C4-2B (cell line): ENCODE measurements around the gene TGFB1.

Experiments
- H3K27ac ChIP-seq: fragments of 450-650 bp; 2 replicates; pipeline ENCODE4 v1.5.1; 2017
- CTCF ChIP-seq: fragments of 450-650 bp; conservative IDR thresholded peaks from 2 replicates; pipeline ENCODE4 v1.5.1; 2017; ENCODE audit warnings: mild to moderate bottlenecking
- ZFX ChIP-seq: fragments of 450-650 bp; IDR thresholded peaks from 2 replicates; pipeline ENCODE4 v1.6.1; 2017

Gene TGFB1

DNA sequence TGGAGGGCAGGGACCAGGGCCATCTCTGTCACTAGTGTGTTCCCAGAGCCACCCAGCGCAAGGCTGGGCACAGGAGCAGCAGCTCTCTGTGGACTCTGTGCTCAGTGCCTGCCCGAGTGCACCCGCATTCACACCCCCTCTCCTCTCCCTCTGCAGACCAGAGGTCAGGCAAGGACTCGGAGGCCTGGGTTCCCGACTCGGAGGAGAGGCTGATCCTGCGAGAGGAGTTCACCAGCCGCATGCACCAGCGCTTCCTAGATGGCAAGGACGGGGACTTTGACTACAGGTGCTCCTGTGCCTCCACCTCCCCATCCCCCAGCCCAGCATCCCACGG is 33.6 kb downstream of the TGFB1 start:
- no peak overlapping the region for H3K27ac ChIP-seq
- no peak for TF ChIP-seq CTCF
- TF ChIP-seq ZFX: no peak

DNA sequence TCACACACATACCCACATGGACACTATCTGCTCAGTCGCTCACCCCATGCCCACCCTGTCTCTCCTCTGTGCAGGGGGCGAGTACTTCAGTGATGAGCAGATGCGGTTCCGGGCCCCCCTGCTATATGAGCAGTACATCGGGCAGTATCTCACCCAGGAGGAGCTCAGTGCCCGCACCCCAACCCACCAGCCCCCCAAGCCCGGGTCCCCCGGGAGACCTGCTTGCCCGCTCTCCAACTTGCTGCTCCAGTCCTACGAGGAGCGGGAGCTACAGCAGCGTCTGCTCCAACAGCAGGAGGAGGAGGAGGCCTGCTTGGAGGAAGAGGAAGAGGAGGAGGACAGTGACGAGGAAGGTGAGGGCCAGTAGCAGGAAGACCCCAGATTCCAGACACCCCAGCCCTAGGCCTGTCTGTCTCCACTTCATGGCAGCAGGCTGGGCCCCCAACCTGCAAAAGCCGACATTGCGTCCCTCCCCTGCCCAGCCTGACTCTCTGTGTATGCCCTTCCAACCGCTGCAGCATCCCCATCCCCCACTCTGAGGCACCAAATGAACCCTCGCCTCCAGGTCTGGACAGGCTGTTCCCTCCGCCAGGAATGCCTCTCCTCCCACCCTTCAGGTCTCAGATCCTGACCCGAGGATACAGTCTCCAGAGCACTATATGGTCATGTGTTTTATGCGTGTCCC is 34.1 kb downstream of the TGFB1 start:
- no peak overlapping the region for H3K27ac ChIP-seq
- TF ChIP-seq ZFX (no peak), CTCF (no peak)

GRCh38 chr19:41318696-41319499 is 34.8 kb downstream of the TGFB1 start:
- H3K27ac ChIP-seq: no peak overlapping the region
- no peak for TF ChIP-seq CTCF
- TF ChIP-seq ZFX: no peak

DNA sequence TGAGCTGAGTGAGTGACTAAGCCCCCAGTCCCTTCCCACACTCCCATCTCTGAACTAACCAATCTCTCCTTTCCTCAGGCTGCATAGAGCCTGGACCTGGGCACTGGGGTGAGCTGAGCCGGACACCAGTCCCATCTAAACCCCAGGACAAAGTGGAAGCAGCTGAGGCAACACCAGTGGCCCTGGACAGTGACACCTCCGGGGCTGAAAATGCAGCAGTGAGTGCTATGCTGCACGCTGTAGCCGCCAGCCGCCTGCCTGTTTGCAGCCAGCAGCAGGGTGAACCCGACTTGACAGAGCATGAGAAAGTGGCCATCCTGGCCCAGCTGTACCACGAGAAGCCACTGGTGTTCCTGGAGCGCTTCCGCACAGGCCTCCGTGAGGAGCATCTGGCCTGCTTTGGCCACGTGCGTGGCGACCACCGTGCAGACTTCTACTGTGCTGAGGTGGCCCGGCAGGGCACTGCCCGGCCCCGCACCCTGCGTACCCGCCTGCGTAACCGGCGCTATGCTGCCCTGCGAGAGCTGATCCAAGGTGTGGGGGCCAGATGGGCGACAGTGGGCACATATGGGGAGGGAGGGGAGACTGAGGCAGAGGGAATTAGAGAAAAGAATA is 37.3 kb downstream of the TGFB1 start:
- H3K27ac ChIP-seq: no peak overlapping the region
- no peak for TF ChIP-seq ZFX
- no peak for TF ChIP-seq CTCF

DNA sequence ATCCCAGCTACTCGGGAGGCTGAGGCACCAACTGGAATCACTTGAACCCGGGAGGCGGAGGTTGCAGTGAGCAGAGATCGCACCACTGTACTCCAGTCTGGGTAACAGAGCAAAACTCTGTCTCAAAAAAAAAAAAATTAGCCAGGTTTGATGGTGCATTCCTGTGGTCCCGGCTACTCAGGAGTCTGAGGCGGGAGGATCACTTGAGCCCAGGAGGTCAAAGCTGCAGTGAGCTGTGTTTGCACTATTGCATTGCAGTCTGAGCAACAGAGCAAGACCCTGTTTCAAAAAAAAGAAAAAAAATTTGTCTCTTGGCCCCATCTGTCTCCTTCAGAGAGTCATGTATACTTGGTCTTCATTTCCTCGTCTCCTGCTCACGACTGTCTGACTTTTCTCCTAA is 42.1 kb downstream of the TGFB1 start:
- H3K27ac ChIP-seq: peak overlapping the region; percentile 87; the same call in 1 of the 2 replicates
- TF ChIP-seq ZFX: no peak

DNA sequence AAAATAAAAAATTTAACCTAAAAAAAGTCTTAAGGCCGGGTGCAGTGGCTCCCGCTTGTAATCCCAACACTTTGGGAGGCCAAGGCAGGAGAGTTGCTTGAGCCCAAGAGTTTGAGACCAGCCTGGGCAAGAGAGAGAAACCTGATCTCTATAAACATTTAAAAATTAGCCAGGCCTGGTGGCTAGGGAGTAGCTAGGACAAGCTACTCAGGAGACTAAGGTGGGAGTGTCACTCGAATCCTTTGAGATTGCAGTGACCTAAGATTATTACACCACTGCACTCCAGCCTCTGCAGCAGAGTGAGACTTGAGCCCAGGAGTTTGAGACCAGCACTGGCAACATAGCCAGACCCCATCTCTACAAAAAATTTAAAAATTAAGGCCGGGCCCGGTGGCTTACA is 42.6 kb downstream of the TGFB1 start:
- peak overlapping the region; percentile 87 for H3K27ac ChIP-seq
- TF ChIP-seq ZFX (no peak), CTCF (no peak)

DNA sequence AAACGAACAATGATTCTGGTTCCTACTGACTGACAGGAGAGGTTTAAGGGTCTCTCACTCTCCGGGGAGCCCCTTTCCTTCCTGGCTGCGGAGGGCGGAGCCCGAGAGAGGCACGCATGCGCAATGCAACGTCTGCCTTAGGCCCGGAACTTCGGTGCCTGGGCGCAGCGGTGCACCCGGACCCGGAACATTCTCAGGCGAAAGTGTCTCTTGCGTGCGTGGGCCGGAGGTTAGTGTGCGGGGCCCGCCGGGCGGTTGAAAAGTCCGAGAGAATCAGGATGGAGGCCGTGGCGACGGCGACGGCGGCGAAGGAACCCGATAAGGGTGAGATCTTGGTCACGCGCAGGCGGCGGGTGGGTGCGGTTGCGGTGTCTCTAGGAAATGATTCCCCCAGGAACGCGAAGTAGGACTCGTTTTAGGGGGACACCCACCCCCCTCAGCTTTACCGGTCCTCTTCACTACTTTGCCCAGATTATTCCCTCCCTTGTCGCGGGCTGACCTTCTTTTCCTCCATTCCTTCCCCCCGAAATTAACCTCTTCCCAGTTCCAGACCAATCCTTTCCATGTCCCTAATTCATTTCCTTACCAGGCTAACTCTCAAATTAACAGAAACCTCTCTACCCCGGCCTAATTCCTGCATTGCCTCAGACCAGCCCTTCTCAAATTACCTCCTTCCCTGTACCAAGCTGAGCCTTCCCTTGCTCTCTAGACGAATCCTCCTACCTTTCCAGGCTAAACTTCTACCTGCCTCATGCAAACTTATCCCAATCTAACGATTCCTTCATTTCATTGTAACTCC is 43.5 kb downstream of the TGFB1 start, which contains the start of gene CCDC97:
Gene CCDC97 (plus strand): TSS at position 140 of the 799 bp plus-strand sequence. CDS start 139 bp downstream, at position 279.
- H3K27ac ChIP-seq: peak within 1 kb of the TSS; percentile 87
- TF ChIP-seq ZFX (peak; percentile 70; the same call in 1 of the 2 replicates), CTCF (no peak)
